HEK293 (cell line): ENCODE measurements around the gene TTC34.

ENCODE experiments used
- GFI1B ChIP-seq: fragments of 450-650 bp; formaldehyde crosslinking; IDR thresholded peaks from 2 replicates; pipeline ENCODE4 v1.5.1; 2016; ENCODE audit warnings: missing biosample characterization, missing genetic modification characterization
- GLI2 ChIP-seq: fragments of 450-650 bp; formaldehyde crosslinking; IDR thresholded peaks from 2 replicates; pipeline ENCODE4; 2017; ENCODE audit warnings: missing biosample characterization, missing genetic modification characterization, low read depth, borderline replicate concordance
- KLF10 ChIP-seq: fragments of 450-650 bp; IDR thresholded peaks from 2 replicates; pipeline ENCODE4 v1.5.1; 2018; ENCODE audit warnings: missing biosample characterization, mild to moderate bottlenecking, missing genetic modification characterization
- KLF8 ChIP-seq: fragments of 450-650 bp; formaldehyde crosslinking; IDR thresholded peaks from 2 replicates; pipeline ENCODE4 v1.5.1; 2016; ENCODE audit warnings: missing biosample characterization, missing genetic modification characterization
- KLF9 ChIP-seq: fragments of 450-650 bp; formaldehyde crosslinking; IDR thresholded peaks from 2 replicates; pipeline ENCODE4 v1.5.1; 2016; ENCODE audit warnings: missing biosample characterization, missing genetic modification characterization, low read depth
- MYNN ChIP-seq: fragments of 450-650 bp; formaldehyde crosslinking; IDR thresholded peaks from 2 replicates; pipeline ENCODE4 v1.5.1; 2016; ENCODE audit warnings: missing biosample characterization, missing genetic modification characterization, borderline replicate concordance
- PATZ1 ChIP-seq: fragments of 450-650 bp; formaldehyde crosslinking; IDR thresholded peaks from 2 replicates; pipeline ENCODE4 v1.5.1; 2016; ENCODE audit warnings: missing biosample characterization, missing genetic modification characterization
- SALL2 ChIP-seq: fragments of 450-650 bp; formaldehyde crosslinking; IDR thresholded peaks from 2 replicates; pipeline ENCODE4 v1.5.0; 2017; ENCODE audit warnings: missing biosample characterization, mild to moderate bottlenecking, missing genetic modification characterization, borderline replicate concordance
- SCRT2 ChIP-seq: fragments of 450-650 bp; formaldehyde crosslinking; IDR thresholded peaks from 2 replicates; pipeline ENCODE4 v1.5.1; 2016; ENCODE audit warnings: missing biosample characterization, missing genetic modification characterization
- TRIM28 ChIP-seq: IDR thresholded peaks from 2 replicates; pipeline ENCODE4 v1.6.1; 2011; ENCODE audit warnings: low read length, control low read depth, borderline replicate concordance
- YY1 ChIP-seq: fragments of 450-650 bp; formaldehyde crosslinking; IDR thresholded peaks from 2 replicates; pipeline ENCODE4 v1.5.1; 2018; ENCODE audit warnings: missing biosample characterization, missing genetic modification characterization
- ZBTB1 ChIP-seq: fragments of 450-650 bp; formaldehyde crosslinking; IDR thresholded peaks from 2 replicates; pipeline ENCODE4 v1.5.1; 2016; ENCODE audit warnings: missing biosample characterization, missing genetic modification characterization
- ZBTB20 ChIP-seq: fragments of 450-650 bp; formaldehyde crosslinking; IDR thresholded peaks from 2 replicates; pipeline ENCODE4 v1.5.1; 2016; ENCODE audit warnings: missing biosample characterization, missing genetic modification characterization
- ZFP37 ChIP-seq: fragments of 450-650 bp; formaldehyde crosslinking; IDR thresholded peaks from 2 replicates; pipeline ENCODE4 v1.5.1; 2016; ENCODE audit warnings: missing biosample characterization, missing genetic modification characterization
- ZFP69B ChIP-seq: fragments of 450-650 bp; formaldehyde crosslinking; IDR thresholded peaks from 2 replicates; pipeline ENCODE4 v1.5.1; 2016; ENCODE audit warnings: missing biosample characterization, missing genetic modification characterization
- ZNF133 ChIP-seq: fragments of 450-650 bp; formaldehyde crosslinking; IDR thresholded peaks from 2 replicates; pipeline ENCODE4 v1.5.1; 2016; ENCODE audit warnings: missing biosample characterization, missing genetic modification characterization
- ZNF169 ChIP-seq: fragments of 450-650 bp; formaldehyde crosslinking; IDR thresholded peaks from 2 replicates; pipeline ENCODE4 v1.5.1; 2016; ENCODE audit warnings: missing biosample characterization, missing genetic modification characterization
- ZNF18 ChIP-seq: fragments of 450-650 bp; formaldehyde crosslinking; IDR thresholded peaks from 2 replicates; pipeline ENCODE4 v1.5.1; 2016; ENCODE audit warnings: missing biosample characterization, missing genetic modification characterization
- ZNF202 ChIP-seq: fragments of 450-650 bp; formaldehyde crosslinking; IDR thresholded peaks from 2 replicates; pipeline ENCODE4 v1.5.1; 2016; ENCODE audit warnings: missing biosample characterization, missing genetic modification characterization, borderline replicate concordance
- ZNF311 ChIP-seq: fragments of 450-650 bp; formaldehyde crosslinking; IDR thresholded peaks from 2 replicates; pipeline ENCODE4 v1.5.1; 2017; ENCODE audit warnings: missing biosample characterization, missing genetic modification characterization, borderline replicate concordance
- ZNF341 ChIP-seq: fragments of 450-650 bp; formaldehyde crosslinking; IDR thresholded peaks from 2 replicates; pipeline ENCODE4; 2016; ENCODE audit warnings: low read depth, missing biosample characterization, missing genetic modification characterization
- ZNF394 ChIP-seq: fragments of 450-650 bp; formaldehyde crosslinking; IDR thresholded peaks from 2 replicates; pipeline ENCODE4 v1.5.1; 2016; ENCODE audit warnings: missing biosample characterization, missing genetic modification characterization, mild to moderate bottlenecking, moderate library complexity, borderline replicate concordance
- ZNF398 ChIP-seq: fragments of 450-650 bp; formaldehyde crosslinking; IDR thresholded peaks from 2 replicates; pipeline ENCODE4 v1.5.1; 2017; ENCODE audit warnings: missing biosample characterization, missing genetic modification characterization
- ZNF555 ChIP-seq: fragments of 450-650 bp; formaldehyde crosslinking; conservative IDR thresholded peaks from 2 replicates; pipeline ENCODE4 v1.5.1; 2017; ENCODE audit warnings: missing biosample characterization, mild to moderate bottlenecking, missing genetic modification characterization, inconsistent platforms
- ZNF626 ChIP-seq: fragments of 450-650 bp; sonication (Bioruptor Pico); formaldehyde crosslinking; IDR thresholded peaks from 2 replicates; pipeline ENCODE4 v1.5.1; 2018; ENCODE audit warnings: missing biosample characterization, missing genetic modification characterization, inconsistent platforms
- ZNF660 ChIP-seq: fragments of 450-650 bp; IDR thresholded peaks from 2 replicates; pipeline ENCODE4 v1.5.1; 2018; ENCODE audit warnings: missing biosample characterization, mild to moderate bottlenecking, missing genetic modification characterization
- ZNF677 ChIP-seq: fragments of 450-650 bp; IDR thresholded peaks from 2 replicates; pipeline ENCODE4 v1.5.0; 2018; ENCODE audit warnings: missing biosample characterization, mild to moderate bottlenecking, missing genetic modification characterization, moderate library complexity
- ZNF747 ChIP-seq: fragments of 450-650 bp; formaldehyde crosslinking; IDR thresholded peaks from 2 replicates; pipeline ENCODE4 v1.5.1; 2016; ENCODE audit warnings: missing biosample characterization, missing genetic modification characterization
- ZNF776 ChIP-seq: fragments of 450-650 bp; formaldehyde crosslinking; IDR thresholded peaks from 2 replicates; pipeline ENCODE4 v1.5.0; 2017; ENCODE audit warnings: missing biosample characterization, missing genetic modification characterization, borderline replicate concordance
- ZNF843 ChIP-seq: fragments of 450-650 bp; formaldehyde crosslinking; IDR thresholded peaks from 2 replicates; pipeline ENCODE4 v1.5.1; 2016; ENCODE audit warnings: missing biosample characterization, missing genetic modification characterization
- TF ChIP-seq, protein P1 (sequence below): fragments of 450-650 bp; formaldehyde crosslinking; IDR thresholded peaks from 2 replicates; pipeline ENCODE4 v1.5.1; 2016; ENCODE audit warnings: missing biosample characterization, missing genetic modification characterization, borderline replicate concordance
- TF ChIP-seq, protein P2 (sequence below): fragments of 450-650 bp; formaldehyde crosslinking; IDR thresholded peaks from 2 replicates; pipeline ENCODE4 v1.5.1; 2016; ENCODE audit warnings: missing biosample characterization, missing genetic modification characterization

The TTC34 gene

GRCh38 chr1:2646837-2647236 is 154.7 kb downstream of the TTC34 start (continued):
- TF ChIP-seq, protein P1, sequence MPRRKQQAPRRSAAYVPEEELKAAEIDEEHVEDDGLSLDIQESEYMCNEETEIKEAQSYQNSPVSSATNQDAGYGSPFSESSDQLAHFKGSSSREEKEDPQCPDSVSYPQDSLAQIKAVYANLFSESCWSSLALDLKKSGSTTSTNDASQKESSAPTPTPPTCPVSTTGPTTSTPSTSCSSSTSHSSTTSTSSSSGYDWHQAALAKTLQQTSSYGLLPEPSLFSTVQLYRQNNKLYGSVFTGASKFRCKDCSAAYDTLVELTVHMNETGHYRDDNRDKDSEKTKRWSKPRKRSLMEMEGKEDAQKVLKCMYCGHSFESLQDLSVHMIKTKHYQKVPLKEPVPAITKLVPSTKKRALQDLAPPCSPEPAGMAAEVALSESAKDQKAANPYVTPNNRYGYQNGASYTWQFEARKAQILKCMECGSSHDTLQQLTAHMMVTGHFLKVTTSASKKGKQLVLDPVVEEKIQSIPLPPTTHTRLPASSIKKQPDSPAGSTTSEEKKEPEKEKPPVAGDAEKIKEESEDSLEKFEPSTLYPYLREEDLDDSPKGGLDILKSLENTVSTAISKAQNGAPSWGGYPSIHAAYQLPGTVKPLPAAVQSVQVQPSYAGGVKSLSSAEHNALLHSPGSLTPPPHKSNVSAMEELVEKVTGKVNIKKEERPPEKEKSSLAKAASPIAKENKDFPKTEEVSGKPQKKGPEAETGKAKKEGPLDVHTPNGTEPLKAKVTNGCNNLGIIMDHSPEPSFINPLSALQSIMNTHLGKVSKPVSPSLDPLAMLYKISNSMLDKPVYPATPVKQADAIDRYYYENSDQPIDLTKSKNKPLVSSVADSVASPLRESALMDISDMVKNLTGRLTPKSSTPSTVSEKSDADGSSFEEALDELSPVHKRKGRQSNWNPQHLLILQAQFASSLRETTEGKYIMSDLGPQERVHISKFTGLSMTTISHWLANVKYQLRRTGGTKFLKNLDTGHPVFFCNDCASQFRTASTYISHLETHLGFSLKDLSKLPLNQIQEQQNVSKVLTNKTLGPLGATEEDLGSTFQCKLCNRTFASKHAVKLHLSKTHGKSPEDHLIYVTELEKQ (tag by site-specific recombination) = no peak
- no peak for TF ChIP-seq MYNN (tag by site-specific recombination)
- no peak for TF ChIP-seq ZNF202
- TF ChIP-seq ZBTB1 (tag by site-specific recombination) = no peak
- no peak for TF ChIP-seq KLF10
- no peak for TF ChIP-seq ZNF394 (tag by site-specific recombination)
- TF ChIP-seq ZNF843 (tag by site-specific recombination) = no peak
- TF ChIP-seq PATZ1 (tag by site-specific recombination) = no peak
- no peak for TF ChIP-seq YY1
- TF ChIP-seq ZNF169 = no peak
- TF ChIP-seq ZNF311 = no peak
- TF ChIP-seq GFI1B (tag by site-specific recombination) = no peak
- TF ChIP-seq KLF8 (tag by site-specific recombination) = peak; percentile 57; the same call in 1 of the 2 replicates
- TF ChIP-seq ZNF747 (tag by site-specific recombination) = no peak
- TF ChIP-seq ZNF18 = no peak
- TF ChIP-seq ZFP69B (tag by site-specific recombination) = 0 out of 2 replicates have a peak, but pooled peaks have one; percentile 48
- TF ChIP-seq ZNF776 (tag by site-specific recombination) = no peak
- peak; percentile 79; the same call in 1 of the 2 replicates for TF ChIP-seq ZNF626 (tag by site-specific recombination)
- TF ChIP-seq ZNF660 = no peak
- no peak for TF ChIP-seq ZNF555 (tag by site-specific recombination)
- no peak for TF ChIP-seq GLI2 (tag by site-specific recombination)
- TF ChIP-seq SCRT2 = no peak
- TF ChIP-seq, protein P2, sequence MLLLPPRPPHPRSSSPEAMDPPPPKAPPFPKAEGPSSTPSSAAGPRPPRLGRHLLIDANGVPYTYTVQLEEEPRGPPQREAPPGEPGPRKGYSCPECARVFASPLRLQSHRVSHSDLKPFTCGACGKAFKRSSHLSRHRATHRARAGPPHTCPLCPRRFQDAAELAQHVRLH (tag by site-specific recombination) = 0 out of 2 replicates have a peak, but pooled peaks have one; percentile 12
- no peak for TF ChIP-seq ZNF677 (tag by site-specific recombination)
- no peak for TF ChIP-seq ZBTB20 (tag by site-specific recombination)
- no peak for TF ChIP-seq SALL2
- no peak for TF ChIP-seq ZFP37 (tag by site-specific recombination)
- TF ChIP-seq TRIM28 = peak; percentile 99
- no peak for TF ChIP-seq KLF9 (tag by site-specific recombination)
- TF ChIP-seq ZNF341 (tag by site-specific recombination) = no peak
- TF ChIP-seq ZNF133 = no peak
- TF ChIP-seq ZNF398 = no peak
